GM12801 (cell line): ENCODE data around the gene RNF217.

Experiments used
- CTCF ChIP-seq: IDR thresholded peaks from one replicate; pipeline ENCODE4 v1.5.1; 2011; ENCODE audit warnings: control low read depth; ENCODE audit not compliant: insufficient read length; ENCODE audit errors: extremely low read depth

RNF217 gene, protein sequence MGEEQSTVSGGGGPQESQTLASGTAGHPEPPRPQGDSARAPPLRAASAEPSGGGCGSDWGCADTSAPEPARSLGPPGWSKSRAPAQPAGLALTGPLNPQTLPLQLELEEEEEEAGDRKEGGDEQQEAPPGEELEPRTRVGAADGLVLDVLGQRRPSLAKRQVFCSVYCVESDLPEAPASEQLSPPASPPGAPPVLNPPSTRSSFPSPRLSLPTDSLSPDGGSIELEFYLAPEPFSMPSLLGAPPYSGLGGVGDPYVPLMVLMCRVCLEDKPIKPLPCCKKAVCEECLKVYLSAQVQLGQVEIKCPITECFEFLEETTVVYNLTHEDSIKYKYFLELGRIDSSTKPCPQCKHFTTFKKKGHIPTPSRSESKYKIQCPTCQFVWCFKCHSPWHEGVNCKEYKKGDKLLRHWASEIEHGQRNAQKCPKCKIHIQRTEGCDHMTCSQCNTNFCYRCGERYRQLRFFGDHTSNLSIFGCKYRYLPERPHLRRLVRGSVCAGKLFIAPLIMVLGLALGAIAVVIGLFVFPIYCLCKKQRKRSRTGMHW

DNA sequence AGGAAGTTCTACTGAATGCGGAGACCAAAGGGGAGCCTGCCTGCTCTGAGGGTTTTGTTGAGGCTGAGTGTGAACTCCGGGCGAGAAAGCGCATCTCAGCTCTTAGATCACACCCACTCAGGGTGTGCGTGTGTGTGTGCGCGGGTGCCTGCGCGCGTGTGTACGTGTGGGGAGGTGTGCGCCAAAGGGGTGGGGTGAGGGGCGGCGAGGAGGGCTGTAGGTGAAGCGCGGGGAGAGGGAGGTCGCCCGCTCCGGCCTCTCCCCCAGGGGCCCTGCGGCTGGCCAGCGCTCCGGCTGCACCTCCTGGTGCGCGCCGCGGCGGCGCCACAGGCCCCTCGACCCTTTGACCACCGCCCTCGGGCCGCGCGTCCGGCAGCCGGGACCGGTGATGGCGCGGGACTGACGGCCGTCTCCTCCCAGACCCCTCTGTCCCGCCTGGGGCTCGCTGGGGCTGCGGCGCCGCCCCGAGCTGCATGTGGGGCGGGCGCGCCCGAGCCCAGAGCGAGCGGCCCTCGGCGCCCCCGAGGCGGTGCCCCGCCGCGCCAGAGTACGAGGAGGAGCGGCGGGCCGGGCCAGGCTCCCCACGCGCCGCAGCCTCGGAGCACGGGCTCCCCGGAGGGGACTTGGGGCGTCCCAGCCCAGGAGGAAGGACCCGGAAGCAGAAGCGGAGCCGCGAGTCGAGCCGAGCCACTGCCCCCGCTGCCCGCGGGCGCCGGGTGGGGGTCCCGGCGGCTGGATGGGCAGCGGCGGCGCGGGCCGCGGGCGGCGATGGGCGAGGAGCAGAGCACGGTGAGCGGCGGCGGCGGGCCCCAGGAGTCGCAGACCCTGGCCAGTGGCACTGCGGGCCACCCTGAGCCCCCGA is at the start of gene RNF217:
Gene RNF217 (plus strand): TSS at position 661 of the 862 bp plus-strand sequence. CDS start 108 bp downstream, at position 769.
- TF ChIP-seq CTCF, result no peak

DNA sequence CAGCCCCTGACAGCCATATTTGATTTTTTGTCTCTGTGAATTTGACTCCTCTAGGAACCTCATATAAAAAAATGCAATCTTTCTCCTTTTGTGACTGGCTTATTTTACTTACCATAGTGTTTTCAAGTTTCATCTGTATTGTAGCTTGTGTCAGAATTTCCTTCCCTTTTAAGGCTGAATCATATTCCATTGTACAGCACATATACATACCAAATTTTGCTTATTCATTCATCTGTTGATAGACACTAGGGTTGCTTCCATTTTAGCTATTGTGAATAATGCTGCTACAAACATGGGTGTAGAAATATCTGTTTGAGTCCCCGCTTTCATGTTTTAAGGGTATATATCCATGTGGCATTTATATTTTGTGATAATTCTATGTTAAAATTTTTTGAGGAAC is 49.2 kb upstream of the RNF217 start:
- TF ChIP-seq CTCF, result no peak

- no peak for TF ChIP-seq CTCF
Observed at GRCh38 chr6:124917769-124918168, 44.5 kb upstream of the RNF217 start.

DNA sequence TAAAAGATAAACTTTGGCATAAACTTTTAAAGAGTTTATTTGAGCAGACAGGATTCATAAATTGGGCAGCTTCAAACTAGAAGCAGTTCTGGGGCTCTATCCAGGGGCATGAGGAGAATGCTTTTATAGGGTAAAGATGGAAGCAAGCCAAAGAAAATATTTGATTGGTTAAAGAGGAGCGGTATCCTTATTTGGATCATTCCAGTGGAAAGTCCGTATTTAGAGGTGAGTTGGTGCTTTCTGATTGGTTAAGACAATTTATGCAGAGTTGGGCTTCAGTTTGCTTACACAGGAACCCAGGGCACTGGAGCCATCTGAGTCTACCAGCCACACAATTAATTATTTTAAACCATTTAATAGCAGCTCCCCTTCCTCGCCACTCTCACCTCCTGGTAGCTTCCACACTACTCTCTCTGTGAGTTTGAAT is 37.9 kb upstream of the RNF217 start:
- TF ChIP-seq CTCF, result no peak

DNA sequence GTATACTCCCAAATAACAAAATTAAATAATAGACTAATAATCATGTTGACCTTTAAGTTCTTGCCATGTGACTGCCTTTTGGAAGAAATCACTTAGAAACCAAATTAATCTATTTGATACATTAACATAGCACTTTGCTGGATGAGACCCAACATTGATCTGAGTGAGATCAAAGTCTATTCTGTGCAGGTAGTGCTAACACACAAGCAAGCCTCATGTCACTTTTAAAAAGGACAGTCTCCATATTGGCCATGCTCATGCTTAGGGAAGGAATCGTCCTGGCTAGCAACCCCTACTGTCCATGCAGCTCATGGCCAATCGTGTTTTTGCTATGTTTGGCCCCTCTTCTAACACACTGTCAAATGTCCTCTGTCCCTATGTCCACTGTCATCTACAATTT is 35.8 kb upstream of the RNF217 start:
- no peak for TF ChIP-seq CTCF

DNA sequence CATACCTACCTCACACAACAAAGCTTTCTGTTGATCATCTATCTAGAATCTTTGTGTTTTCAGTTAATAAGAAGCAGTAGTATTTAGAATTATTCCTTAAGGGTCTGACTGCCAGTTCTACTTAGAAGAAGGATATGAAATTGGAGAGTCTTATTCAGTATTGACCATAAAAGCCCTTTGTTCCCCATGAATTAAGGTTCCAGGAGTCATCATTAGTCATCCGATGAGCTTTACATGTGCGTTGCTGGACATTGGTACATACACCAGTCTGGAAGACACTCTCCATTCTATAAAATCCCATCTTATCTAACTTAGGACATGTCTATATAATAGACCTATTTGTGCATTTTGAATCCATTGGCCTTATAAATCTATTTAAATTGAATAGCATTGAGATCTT is 34.4 kb upstream of the RNF217 start:
- TF ChIP-seq CTCF, result no peak

DNA sequence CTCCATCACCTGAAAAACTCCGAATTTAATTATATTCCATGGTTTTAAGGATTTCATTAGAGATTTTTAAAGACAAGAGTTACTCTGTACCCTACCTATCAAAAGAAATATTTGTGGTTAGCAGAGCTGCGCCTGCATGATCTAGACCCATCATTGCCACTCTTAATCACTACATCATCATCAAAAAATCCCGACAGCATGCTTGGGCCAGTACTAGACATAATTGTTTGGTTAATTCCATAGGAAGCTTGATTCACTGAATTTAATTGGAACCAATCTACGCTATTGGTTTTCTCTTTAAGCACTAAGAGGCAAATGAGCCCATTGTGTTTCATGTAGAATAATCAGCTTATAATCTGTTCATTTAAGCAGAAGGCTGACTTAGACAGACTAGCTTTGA is 33.4 kb upstream of the RNF217 start:
- TF ChIP-seq CTCF, result no peak
